GM23338 (cell line): ENCODE results near the gene ARHGEF2.

Experiments
- CREB1 ChIP-seq: fragments of 250-450 bp; sonication (Bioruptor Pico); IDR thresholded peaks from 2 replicates; pipeline ENCODE4 v1.5.0; 2020; ENCODE audit warnings: low read depth, mild to moderate bottlenecking, moderate library complexity
- ETS1 ChIP-seq: IDR thresholded peaks from 2 replicates; pipeline ENCODE4 v1.6.1; 2016; ENCODE audit warnings: antibody characterized with exemption
- EZH2 ChIP-seq: fragments of 200-600 bp; sonication (generic); IDR thresholded peaks from one replicate; pipeline ENCODE4 v1.8.0; 2017; ENCODE audit warnings: antibody characterized with exemption, mild to moderate bottlenecking, low read depth; ENCODE audit not compliant: unreplicated experiment
- EZH2phosphoT487 ChIP-seq: fragments of 200-600 bp; sonication (generic); IDR thresholded peaks from one replicate; pipeline ENCODE4 v1.8.1; 2018; ENCODE audit warnings: antibody characterized with exemption; ENCODE audit not compliant: unreplicated experiment
- JUNB ChIP-seq: IDR thresholded peaks from one replicate; pipeline ENCODE4 v1.6.1; 2016; ENCODE audit warnings: antibody characterized with exemption; ENCODE audit not compliant: unreplicated experiment
- NANOG ChIP-seq: IDR thresholded peaks from 2 replicates; pipeline ENCODE4 v1.6.1; 2016; ENCODE audit warnings: antibody characterized with exemption, borderline replicate concordance
- POLR2AphosphoS5 ChIP-seq: IDR thresholded peaks from 2 replicates; pipeline ENCODE4 v1.6.1; 2016; ENCODE audit warnings: antibody characterized with exemption, low read depth
- REST ChIP-seq: IDR thresholded peaks from one replicate; pipeline ENCODE4 v1.6.1; 2018; ENCODE audit warnings: antibody characterized with exemption; ENCODE audit not compliant: unreplicated experiment
- STAT1 ChIP-seq: IDR thresholded peaks from one replicate; pipeline ENCODE4 v1.6.1; 2016; ENCODE audit warnings: antibody characterized with exemption; ENCODE audit not compliant: unreplicated experiment
- ZNF114 ChIP-seq: fragments of 250-450 bp; sonication (Bioruptor Pico); IDR thresholded peaks from 2 replicates; pipeline ENCODE4 v1.5.0; 2020; ENCODE audit warnings: mild to moderate bottlenecking, moderate library complexity
- ZNF331 ChIP-seq: fragments of 250-450 bp; sonication (Bioruptor Pico); IDR thresholded peaks from 2 replicates; pipeline ENCODE4 v1.5.0; 2020; ENCODE audit warnings: low read depth, mild to moderate bottlenecking, moderate library complexity
- ZNF462 ChIP-seq: fragments of 250-450 bp; sonication (Bioruptor Pico); IDR thresholded peaks from 2 replicates; pipeline ENCODE4 v1.5.0; 2020; ENCODE audit warnings: mild to moderate bottlenecking, moderate library complexity
- TF ChIP-seq, protein P1 (sequence below), 2 experiments: fragments of 200-600 bp in 1 of 2; sonication (generic) in 1 of 2; conservative IDR thresholded peaks; 2 replicates each; pipeline versions ENCODE4 v1.5.1 to v1.6.1; 2016 to 2017; ENCODE audit warnings: antibody characterized with exemption in 2 of 2, low read depth in 2 of 2, mild to moderate bottlenecking in 2 of 2, moderate library complexity in 1 of 2

- TF ChIP-seq, protein P1, sequence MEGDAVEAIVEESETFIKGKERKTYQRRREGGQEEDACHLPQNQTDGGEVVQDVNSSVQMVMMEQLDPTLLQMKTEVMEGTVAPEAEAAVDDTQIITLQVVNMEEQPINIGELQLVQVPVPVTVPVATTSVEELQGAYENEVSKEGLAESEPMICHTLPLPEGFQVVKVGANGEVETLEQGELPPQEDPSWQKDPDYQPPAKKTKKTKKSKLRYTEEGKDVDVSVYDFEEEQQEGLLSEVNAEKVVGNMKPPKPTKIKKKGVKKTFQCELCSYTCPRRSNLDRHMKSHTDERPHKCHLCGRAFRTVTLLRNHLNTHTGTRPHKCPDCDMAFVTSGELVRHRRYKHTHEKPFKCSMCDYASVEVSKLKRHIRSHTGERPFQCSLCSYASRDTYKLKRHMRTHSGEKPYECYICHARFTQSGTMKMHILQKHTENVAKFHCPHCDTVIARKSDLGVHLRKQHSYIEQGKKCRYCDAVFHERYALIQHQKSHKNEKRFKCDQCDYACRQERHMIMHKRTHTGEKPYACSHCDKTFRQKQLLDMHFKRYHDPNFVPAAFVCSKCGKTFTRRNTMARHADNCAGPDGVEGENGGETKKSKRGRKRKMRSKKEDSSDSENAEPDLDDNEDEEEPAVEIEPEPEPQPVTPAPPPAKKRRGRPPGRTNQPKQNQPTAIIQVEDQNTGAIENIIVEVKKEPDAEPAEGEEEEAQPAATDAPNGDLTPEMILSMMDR (conservative IDR thresholded peaks at IDR 0.05; ENCODE audit: low read depth in 2 of 2): no peak
- TF ChIP-seq JUNB: no peak
- no peak for TF ChIP-seq POLR2AphosphoS5
- no peak for TF ChIP-seq EZH2
- no peak for TF ChIP-seq CREB1 (CRISPR knock-in tag)
- no peak for TF ChIP-seq EZH2phosphoT487
- TF ChIP-seq ZNF462 (CRISPR knock-in tag): no peak
- no peak for TF ChIP-seq ETS1
- no peak for TF ChIP-seq REST
- no peak for TF ChIP-seq NANOG
- no peak for TF ChIP-seq STAT1
- no peak for TF ChIP-seq ZNF331 (CRISPR knock-in tag)
- TF ChIP-seq ZNF114: no peak
Measured at GRCh38 chr1:156004843-156005584, 26.7 kb upstream of the ARHGEF2 start.
